ENCODE data around the gene GOLGB1.
A peak's percentile ranks its signal among the peaks of the same experiment; 100 is the strongest.
"Not testable (repeated sequence)": the region's sequence is repeated elsewhere in the genome, so short reads cannot be mapped to it uniquely, and the experiment has no call there.

GOLGB1 gene

GRCh38 chr3:121690777-121691405 lies 58.6 kb downstream of the GOLGB1 start:
- DNase-seq (ENCODE audit: low read depth in 2 of 2) = no peak

- not testable (repeated sequence) for DNase-seq (ENCODE audit: low read depth in 2 of 2)
These were observed 60.8 kb downstream of the GOLGB1 start for GRCh38 chr3:121688747-121689146.

- no peak for DNase-seq (ENCODE audit: low read depth in 2 of 2)
These were observed 67.7 kb downstream of the GOLGB1 start for GRCh38 chr3:121681792-121682191.

- DNase-seq (ENCODE audit: low read depth in 2 of 2) = no peak
These were observed 72.4 kb downstream of the GOLGB1 start for GRCh38 chr3:121677141-121677540.

- DNase-seq (ENCODE audit: low read depth in 2 of 2) = no peak
These were observed 78.9 kb downstream of the GOLGB1 start for GRCh38 chr3:121670676-121671075.

GRCh38 chr3:121667333-121667732 lies 82.2 kb downstream of the GOLGB1 start:
- no peak for DNase-seq (ENCODE audit: low read depth in 2 of 2)

- no peak for DNase-seq (ENCODE audit: low read depth in 2 of 2)
These were observed 84.1 kb downstream of the GOLGB1 start for GRCh38 chr3:121665488-121665887.

DNA sequence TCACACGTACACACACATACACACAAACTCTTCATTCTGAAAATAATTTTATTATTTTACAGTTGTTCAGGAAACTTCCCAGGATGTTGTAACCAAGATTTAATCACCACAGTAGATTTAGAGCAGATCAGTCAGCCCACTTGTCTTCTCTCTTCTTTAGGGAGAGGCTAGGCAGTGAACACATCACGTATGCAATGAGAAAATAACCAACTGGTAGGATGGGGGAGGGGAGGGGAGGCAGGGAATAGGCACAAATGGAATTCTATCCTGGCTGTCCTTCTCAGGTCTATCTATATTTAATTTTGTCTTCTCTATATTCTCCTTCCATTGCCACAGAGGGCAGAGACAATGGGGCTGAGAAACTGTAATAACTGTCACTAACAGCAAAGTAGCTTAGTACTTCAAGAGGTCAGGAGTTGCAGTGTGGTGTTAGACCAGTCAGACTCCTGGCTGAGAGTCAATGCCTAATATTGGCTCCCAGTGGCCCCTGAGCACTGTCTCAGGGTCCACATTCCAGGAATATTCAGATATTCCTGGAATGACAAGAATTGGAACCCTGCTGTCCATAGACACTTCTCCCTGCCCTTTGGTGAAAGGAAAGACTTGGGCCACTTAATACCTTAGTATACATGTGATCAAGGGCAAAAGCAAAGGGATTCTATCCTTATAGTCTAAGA lies 86.2 kb downstream of the GOLGB1 start:
- no peak for DNase-seq (ENCODE audit: low read depth in 2 of 2)

DNA sequence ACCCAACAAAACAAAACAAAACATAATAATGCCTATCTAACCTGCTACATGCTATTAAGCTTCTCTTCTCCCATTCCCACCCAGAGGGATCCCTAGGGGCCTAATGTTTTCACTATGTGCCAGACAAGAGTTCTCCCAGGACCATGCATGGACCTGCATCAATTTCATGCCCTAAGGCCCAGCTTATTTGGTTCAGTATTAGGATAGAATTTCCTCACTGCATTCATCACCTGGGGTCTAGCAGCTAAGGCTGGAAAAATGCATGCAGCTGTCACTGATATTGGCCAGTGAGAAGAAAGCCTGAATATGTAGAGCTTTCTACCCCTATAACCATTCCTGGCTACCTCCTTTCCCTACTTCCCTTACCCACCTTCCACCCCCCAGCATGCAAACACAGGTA lies 86.8 kb downstream of the GOLGB1 start:
- no peak for DNase-seq (ENCODE audit: low read depth in 2 of 2)

- no peak for DNase-seq (ENCODE audit: low read depth in 2 of 2)
These were observed 88.2 kb downstream of the GOLGB1 start for GRCh38 chr3:121661376-121661775.

DNA sequence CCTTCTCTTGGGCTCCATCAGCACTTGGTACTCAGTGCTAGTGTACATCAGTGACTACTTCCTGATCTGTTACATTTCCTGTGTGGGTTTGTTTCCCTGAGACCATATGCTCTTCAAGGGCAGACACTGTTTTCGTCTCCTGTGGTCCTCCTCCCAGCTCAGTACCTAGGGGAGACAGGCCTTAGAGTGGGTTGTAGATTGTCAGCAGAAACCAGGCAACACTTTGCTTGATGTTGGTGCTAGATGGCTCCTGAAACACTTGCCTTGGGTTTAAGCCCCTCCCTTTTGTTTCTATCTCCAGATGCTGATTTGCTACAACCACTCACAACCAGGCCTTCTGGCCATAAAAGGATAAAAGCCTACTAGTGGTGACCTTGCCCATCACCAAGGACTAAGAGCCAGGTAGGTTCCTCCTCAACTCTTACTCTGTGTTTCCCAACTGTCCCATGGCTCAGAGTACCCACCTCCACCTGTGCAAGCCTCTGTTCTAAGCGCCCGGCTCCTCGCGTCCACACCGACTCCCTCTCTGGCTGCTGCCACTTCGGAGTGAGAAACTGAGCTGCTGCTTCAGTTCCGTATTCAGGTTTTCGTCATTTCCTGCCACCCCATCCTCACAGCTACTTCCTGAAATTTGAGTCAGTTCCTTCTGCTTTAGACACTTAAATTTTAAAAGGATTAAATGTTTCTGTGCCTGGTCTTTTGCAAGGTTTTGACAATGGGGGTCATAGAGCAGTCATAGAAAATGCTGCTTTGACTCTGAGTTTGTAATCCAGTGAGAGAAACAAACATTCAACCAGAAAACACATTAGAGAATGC lies 89.0 kb downstream of the GOLGB1 start, which contains the start of gene HCLS1:
TSS of gene HCLS1 (minus strand) at position 548 of the 816 bp plus-strand sequence. CDS start 2,556 bp downstream, outside the sequence.
- peak; percentile 50 for DNase-seq (ENCODE audit: low read depth in 2 of 2)

DNA sequence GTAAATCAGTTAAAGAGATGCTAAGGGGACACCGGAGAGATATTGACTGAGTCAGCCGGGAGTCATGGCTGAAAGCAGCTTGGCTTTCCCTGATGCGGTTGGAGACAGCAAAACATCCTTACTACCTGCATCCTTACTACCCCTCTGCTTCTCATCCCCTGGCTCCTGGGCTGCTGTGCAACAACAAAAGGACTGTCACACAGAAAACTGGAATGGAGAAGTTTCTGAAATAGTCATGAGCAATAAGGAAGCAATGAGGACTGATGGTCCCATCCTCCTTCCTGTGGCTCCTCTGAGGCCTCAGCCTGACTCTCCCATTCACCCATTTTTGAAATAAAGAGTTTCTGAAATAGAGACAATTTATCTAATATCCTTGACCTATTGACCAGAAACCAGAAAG lies 90.0 kb downstream of the GOLGB1 start:
- no peak for DNase-seq (ENCODE audit: low read depth in 2 of 2)

DNA sequence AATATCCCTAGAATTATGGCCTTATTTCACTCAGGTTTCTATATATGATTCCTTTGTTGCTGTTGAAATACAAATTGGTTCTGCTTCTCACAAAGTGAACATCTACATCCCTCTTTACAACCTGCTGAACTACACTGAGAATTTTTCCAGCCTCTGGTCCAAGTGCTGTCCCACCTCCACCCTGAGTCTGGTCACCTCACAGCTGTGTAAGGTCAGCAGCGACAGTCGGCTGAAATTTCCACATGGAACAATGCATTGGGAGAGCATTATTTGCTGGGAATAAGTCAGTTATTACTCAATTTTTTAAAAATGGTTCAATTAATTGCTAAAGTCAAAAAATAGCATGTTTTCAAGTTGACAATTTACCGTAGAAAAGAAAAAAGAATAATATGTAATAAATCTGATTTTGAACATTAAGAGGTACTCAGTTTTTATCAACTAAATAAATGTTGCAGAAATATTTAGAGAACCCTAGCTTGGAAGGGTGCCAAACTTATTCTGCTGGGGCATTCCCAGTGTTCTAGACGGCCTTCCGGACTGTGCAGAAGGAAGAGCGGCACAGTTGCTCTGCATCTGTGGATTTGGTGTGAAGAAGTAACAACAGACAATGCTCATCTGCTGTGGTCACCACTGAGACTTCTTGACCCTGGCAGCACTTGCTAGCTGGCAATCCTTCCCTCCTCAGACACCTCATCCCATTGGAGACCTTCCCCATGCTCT lies 90.7 kb downstream of the GOLGB1 start:
- DNase-seq (ENCODE audit: low read depth in 2 of 2) = no peak

GRCh38 chr3:121654493-121655385 lies 94.8 kb downstream of the GOLGB1 start:
- DNase-seq (ENCODE audit: low read depth in 2 of 2) = no peak

DNA sequence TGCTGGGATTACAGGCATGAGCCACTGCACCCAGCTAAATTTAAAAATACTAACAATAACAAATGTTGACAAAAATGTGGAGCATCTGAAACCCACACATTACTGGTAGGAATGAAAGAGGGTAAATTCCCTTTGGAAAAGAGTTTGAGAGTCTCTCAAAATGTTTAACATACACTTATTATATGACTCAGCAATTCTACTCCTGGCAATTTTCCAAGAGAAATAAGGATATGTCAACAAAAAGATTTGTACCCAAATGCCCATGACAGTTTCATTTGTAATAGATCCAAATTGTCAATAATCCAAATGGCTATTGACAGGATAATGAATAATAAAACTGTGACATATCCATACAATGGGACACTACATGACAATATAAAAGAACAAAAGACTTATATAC lies 97.9 kb downstream of the GOLGB1 start:
- DNase-seq (ENCODE audit: low read depth in 2 of 2) = no peak

GRCh38 chr3:121649645-121650044 lies 99.9 kb downstream of the GOLGB1 start:
- DNase-seq (ENCODE audit: low read depth in 2 of 2) = no peak

DNA sequence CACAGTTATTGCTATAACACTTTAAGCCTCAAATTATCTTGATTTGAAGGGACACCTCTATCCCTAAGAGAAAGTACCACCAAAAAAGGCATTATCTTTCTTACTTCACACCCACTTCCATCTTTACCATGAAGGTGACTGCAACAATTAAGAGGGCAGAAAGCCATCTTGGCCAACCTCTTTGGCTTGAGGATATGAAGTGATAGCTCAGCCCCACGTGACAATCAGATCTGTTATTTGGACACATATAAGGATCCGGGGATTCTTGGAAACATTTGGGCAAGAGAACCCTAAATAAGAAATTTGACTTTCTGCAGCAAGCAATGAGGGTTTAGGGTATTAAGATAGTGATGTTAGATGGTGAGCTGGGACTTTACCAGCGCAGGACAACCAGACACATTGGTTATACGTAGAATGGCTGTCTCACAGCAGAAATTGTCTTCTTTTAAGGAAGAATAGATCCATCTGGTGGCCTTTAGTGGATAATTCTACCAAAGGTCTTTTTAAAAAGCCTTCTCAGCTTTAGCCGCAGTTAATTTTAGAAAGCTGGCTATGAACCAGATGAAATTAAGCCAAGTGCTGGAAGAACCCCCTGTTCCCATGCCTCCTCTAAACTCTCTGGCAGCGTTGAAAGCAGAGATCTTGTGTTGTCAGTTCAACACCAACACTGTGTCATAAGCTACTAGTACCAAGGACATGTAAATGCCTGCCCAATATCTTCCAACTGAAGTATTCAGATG lies 101.2 kb downstream of the GOLGB1 start:
- DNase-seq (ENCODE audit: low read depth in 2 of 2) = no peak

DNA sequence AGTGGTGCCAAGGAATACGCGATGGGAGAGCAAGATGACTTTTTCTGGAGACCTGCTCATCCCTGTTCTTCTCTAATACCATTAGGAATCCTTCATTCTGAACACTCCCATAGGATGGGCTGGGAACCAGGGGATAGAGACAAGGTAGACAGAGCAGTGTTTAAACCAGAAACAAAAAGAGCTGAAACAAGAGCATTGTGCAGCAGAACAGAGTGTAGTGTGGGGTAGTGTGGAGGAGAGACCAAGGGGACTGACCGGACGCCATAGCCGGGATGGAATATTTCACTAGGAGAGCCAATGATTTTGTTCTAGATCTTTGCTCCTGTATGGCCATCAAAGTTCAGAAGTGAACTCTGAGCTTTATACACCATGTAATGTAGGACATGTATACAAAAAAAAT lies 104.5 kb downstream of the GOLGB1 start:
- DNase-seq (ENCODE audit: low read depth in 2 of 2) = no peak

DNA sequence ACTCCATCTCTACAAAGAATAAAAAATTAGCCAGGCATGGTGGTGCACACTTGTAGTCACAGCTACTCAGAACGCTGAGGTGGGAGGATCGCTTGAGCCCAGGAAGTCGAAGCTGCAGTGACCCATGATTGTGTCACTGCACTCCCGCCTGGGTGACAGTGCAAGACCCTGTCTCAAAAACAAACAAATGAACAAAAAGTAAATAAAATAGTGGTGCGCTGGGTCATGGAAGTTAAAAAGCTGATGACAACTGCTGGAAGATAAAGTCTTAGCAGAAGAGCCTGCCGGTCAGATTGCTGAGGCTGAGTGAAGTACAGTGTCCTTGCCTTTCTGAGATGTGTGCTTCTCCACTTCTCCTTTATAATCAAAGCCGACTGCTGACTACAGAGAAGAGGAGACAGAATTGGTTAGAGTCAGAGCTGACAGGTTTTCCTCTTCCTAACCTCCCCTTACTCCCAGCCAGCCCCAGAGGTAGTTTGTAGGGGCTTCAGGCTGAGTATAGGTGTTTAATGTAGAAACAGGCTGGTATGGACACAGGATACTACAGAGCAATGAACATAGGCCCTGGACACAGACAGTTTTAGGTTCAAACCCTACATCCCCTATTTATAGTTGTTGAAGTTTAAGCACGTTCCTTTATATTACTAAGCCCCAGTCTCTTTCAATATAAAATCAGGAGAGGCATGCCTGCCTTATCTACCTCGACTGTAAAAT lies 106.8 kb downstream of the GOLGB1 start:
- no peak for DNase-seq (ENCODE audit: low read depth in 2 of 2)

DNA sequence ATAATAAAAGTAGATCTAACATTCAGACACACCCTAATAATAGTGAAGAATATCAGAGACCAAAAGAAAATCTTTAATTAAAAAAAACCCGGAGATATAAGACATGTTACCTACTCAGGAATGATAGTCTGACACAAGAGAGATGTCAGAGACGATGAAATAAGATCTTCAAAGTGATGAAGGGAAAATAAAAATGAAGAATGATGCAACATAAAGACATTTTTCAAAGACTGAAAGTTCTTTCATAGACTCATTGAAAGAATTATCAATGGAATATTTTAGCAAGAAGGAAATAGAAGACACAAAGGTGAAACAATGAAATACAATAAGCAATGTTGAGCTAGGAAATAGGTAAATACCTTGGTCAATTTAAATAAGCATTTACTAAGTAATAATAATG lies 108.4 kb downstream of the GOLGB1 start:
- DNase-seq (ENCODE audit: low read depth in 2 of 2) = no peak
